CD4-positive, alpha-beta T cell (primary cell): ENCODE results near the gene GFPT2. TPM values are rescaled to one million over a fixed set of nuclear protein-coding genes. Genes with fewer than 3 reads are reported as not detected.

Experiments
- ATAC-seq: fragments of 200-7000 bp; cut with Tn5 transposase; one replicate; pipeline ENCODE4 v1.10.0; 2022; ENCODE audit warnings: mild to moderate bottlenecking; ENCODE audit not compliant: poor library complexity
- CTCF ChIA-PET: fragments of 350-600 bp; sonication (Branson Sonifier 250); formaldehyde crosslinking; loops from one replicate; lab custom pipeline; 2021; ENCODE audit warnings: antibody characterized with exemption, inconsistent platforms; lab: Charles Lee
- POLR2A ChIA-PET: fragments of 350-600 bp; sonication (Branson Sonifier 250); formaldehyde crosslinking; loops from one replicate; lab custom pipeline; 2021; ENCODE audit warnings: antibody characterized with exemption, inconsistent platforms; lab: Charles Lee
- DNase-seq, 14 experiments: peaks; one replicate each; pipeline ENCODE4 v3.0.0-alpha.2; 2013 to 2020; ENCODE audit warnings: mixed read lengths in 2 of 14
- H3K27ac ChIP-seq, 2 donors: one replicate each; pipeline versions ENCODE4 v1.5.1 to v1.7.0; 2013; ENCODE audit warnings: low read length in 2 of 2, low read depth in 1 of 2, mild to moderate bottlenecking in 1 of 2
- H3K27me3 ChIP-seq, 2 experiments: 1 replicate in 1 of 2; 2 replicates in 1 of 2; pipeline versions ENCODE4 v1.6.1 to v1.7.0; 2013; ENCODE audit warnings: low read length in 2 of 2, control low read depth in 1 of 2, mild to moderate bottlenecking in 1 of 2, moderate library complexity in 1 of 2; ENCODE audit not compliant: insufficient read depth in 2 of 2, control insufficient read depth in 1 of 2
- H3K36me3 ChIP-seq: one replicate; pipeline ENCODE4 v1.6.1; 2013; ENCODE audit warnings: low read length, control low read depth; ENCODE audit not compliant: insufficient read depth
- H3K4me1 ChIP-seq: one replicate; pipeline ENCODE4 v1.6.1; 2013; ENCODE audit warnings: low read length, control low read depth; ENCODE audit not compliant: insufficient read depth
- H3K4me3 ChIP-seq: one replicate; pipeline ENCODE4 v1.5.1; 2013; ENCODE audit warnings: mild to moderate bottlenecking, low read length, moderate library complexity
- H3K9me3 ChIP-seq, 2 experiments: 1 replicate in 1 of 2; 2 replicates in 1 of 2; pipeline versions ENCODE4 v1.6.1 to v1.7.0; 2013; ENCODE audit warnings: low read length in 2 of 2, mild to moderate bottlenecking in 2 of 2, control low read depth in 1 of 2, moderate library complexity in 1 of 2; ENCODE audit not compliant: control insufficient read depth in 1 of 2, insufficient read depth in 1 of 2
- H3K27ac Mint-ChIP-seq: one replicate; pipeline ENCODE4 v1.8.0; 2020; ENCODE audit warnings: mixed read lengths
- H3K27me3 Mint-ChIP-seq: one replicate; pipeline ENCODE4 v1.8.0; 2021; ENCODE audit warnings: mixed read lengths
- H3K36me3 Mint-ChIP-seq: one replicate; pipeline ENCODE4 v1.8.0; 2021; ENCODE audit warnings: low read depth, mixed read lengths
- H3K4me1 Mint-ChIP-seq: one replicate; pipeline ENCODE4 v1.8.0; 2021; ENCODE audit warnings: low read depth, mixed read lengths
- H3K4me3 Mint-ChIP-seq: one replicate; pipeline ENCODE4 v1.8.0; 2020; ENCODE audit warnings: mild to moderate bottlenecking, mixed read lengths
- H3K9me3 Mint-ChIP-seq: one replicate; pipeline ENCODE4 v1.8.0; 2020; ENCODE audit warnings: mixed read lengths
- intact Hi-C, 2 experiments: fragments of 100-400 bp; cut with DNase I in 1 of 2; cut with micrococcal nuclease in 1 of 2; formaldehyde crosslinking; loops; one replicate each; pipeline versions ENCODE4 v1.15.1 to v1.9.0; 2023 to 2025; cut with DNase I, micrococcal nuclease
- total RNA-seq, 174 experiments: library from RNA in 2 of 174; stranded (reverse) in 2 of 174; gene quantifications; one replicate each; pipeline ENCODE4 v1.2.3 and lab custom pipeline; 2021 to 2026
- TF ChIP-seq, protein P1 (sequence below): fragments of 200-600 bp; IDR thresholded peaks from one replicate; pipeline ENCODE4 v1.8.0; 2022; ENCODE audit warnings: antibody characterized with exemption, mild to moderate bottlenecking

The GFPT2 gene
- total RNA-seq, 2 experiments from 2014 or later = 1.1 to 1.5 TPM

GRCh38 chr5:180251141-180251540 lies 102.0 kb downstream of the GFPT2 start:
- Histone ChIP-seq H3K27ac (no peak overlapping the region), H3K27me3 (no peaks in the 10 kb centered on the region), H3K4me1 (no peaks in the 10 kb centered on the region), H3K36me3 (peaks cover 48% of the 10 kb centered on the region), H3K4me3 (no peak overlapping the region), H3K9me3 (peaks cover 74 to 91% of the 10 kb centered on the region in 2 experiments)
- no peak overlapping the region for H3K4me3 Mint-ChIP-seq
- TF ChIP-seq, protein P1, sequence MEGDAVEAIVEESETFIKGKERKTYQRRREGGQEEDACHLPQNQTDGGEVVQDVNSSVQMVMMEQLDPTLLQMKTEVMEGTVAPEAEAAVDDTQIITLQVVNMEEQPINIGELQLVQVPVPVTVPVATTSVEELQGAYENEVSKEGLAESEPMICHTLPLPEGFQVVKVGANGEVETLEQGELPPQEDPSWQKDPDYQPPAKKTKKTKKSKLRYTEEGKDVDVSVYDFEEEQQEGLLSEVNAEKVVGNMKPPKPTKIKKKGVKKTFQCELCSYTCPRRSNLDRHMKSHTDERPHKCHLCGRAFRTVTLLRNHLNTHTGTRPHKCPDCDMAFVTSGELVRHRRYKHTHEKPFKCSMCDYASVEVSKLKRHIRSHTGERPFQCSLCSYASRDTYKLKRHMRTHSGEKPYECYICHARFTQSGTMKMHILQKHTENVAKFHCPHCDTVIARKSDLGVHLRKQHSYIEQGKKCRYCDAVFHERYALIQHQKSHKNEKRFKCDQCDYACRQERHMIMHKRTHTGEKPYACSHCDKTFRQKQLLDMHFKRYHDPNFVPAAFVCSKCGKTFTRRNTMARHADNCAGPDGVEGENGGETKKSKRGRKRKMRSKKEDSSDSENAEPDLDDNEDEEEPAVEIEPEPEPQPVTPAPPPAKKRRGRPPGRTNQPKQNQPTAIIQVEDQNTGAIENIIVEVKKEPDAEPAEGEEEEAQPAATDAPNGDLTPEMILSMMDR = no peak
- peaks cover 100% of the 10 kb centered on the region for H3K36me3 Mint-ChIP-seq
- DNase-seq = no peak
- H3K27me3 Mint-ChIP-seq = no peaks in the 10 kb centered on the region
- intact Hi-C loops = no loop called here
- no peak for ATAC-seq
- H3K4me1 Mint-ChIP-seq = no peaks in the 10 kb centered on the region
- no peak overlapping the region for H3K27ac Mint-ChIP-seq
- ChIA-PET POLR2A (no interaction called here), CTCF (no interaction called here)
- peaks cover 11% of the 10 kb centered on the region for H3K9me3 Mint-ChIP-seq

Other genes with a start within 250 kb of the GFPT2 start
- not detected for gene RASGEF1C, start 144.1 kb downstream of the GFPT2 start, total RNA-seq
- 10 to 100 TPM; 21.2 to 21.7 TPM for gene MAPK9, start 61.3 kb downstream of the GFPT2 start, total RNA-seq
- 10 to 100 TPM; 12.5 to 13.8 TPM for gene CNOT6, start 141.0 kb upstream of the GFPT2 start, total RNA-seq
- gene SCGB3A1, start 238.2 kb upstream of the GFPT2 start, total RNA-seq = not detected